ENCODE data around the gene VPS13D. TPM values are rescaled to one million over a fixed set of nuclear protein-coding genes. Genes with fewer than 3 reads are reported as not detected.

Gene VPS13D
- total RNA-seq, 6 experiments from 2014 or later: 18.8 to 29.5 (median 21.5) TPM

GRCh38 chr1:12436817-12437599 lies 207.2 kb downstream of the VPS13D start:
- peak overlapping the region; percentile 27; the same call in 1 of the 2 replicates for H3K4me3 Mint-ChIP-seq
- H3K27me3 Mint-ChIP-seq (ENCODE audit: insufficient read depth): no peaks in the 10 kb centered on the region; the same call in 1 of the 2 replicates
- peak overlapping the region; percentile 80 for H3K27ac Mint-ChIP-seq
- H3K9me3 Mint-ChIP-seq: no peaks in the 10 kb centered on the region
- DNase-seq: peak; percentile 84
- TF ChIP-seq CTCF (IDR thresholded peaks at IDR 0.05): no peak
- H3K4me1 Mint-ChIP-seq (ENCODE audit: low read depth): peaks cover 67% of the 10 kb centered on the region
- H3K36me3 Mint-ChIP-seq (ENCODE audit: low read depth): peaks cover 23% of the 10 kb centered on the region

- Mint-ChIP-seq H3K4me1 (ENCODE audit: low read depth) (peaks cover 67% of the 10 kb centered on the region), H3K27me3 (ENCODE audit: insufficient read depth) (no peaks in the 10 kb centered on the region; the same call in 1 of the 2 replicates)
These were observed 207.8 kb downstream of the VPS13D start for GRCh38 chr1:12437629-12438028.

GRCh38 chr1:12438349-12438924 lies 208.6 kb downstream of the VPS13D start:
- DNase-seq: no peak
- Mint-ChIP-seq H3K4me3 (no peak overlapping the region), H3K27me3 (ENCODE audit: insufficient read depth) (no peaks in the 10 kb centered on the region; the same call in 1 of the 2 replicates), H3K9me3 (no peaks in the 10 kb centered on the region), H3K4me1 (ENCODE audit: low read depth) (peaks cover 61% of the 10 kb centered on the region), H3K36me3 (ENCODE audit: low read depth) (peaks cover 33% of the 10 kb centered on the region), H3K27ac (no peak overlapping the region)
- TF ChIP-seq CTCF (IDR thresholded peaks at IDR 0.05): no peak

More at GRCh38 chr1:12437629-12438028, 207.8 kb downstream of the VPS13D start:
- no peak for DNase-seq
- no peak for TF ChIP-seq CTCF (IDR thresholded peaks at IDR 0.05)
- H3K9me3 Mint-ChIP-seq: no peaks in the 10 kb centered on the region
- no peak overlapping the region for H3K4me3 Mint-ChIP-seq
- no peak overlapping the region for H3K27ac Mint-ChIP-seq
- peaks cover 25% of the 10 kb centered on the region for H3K36me3 Mint-ChIP-seq (ENCODE audit: low read depth)

DNA sequence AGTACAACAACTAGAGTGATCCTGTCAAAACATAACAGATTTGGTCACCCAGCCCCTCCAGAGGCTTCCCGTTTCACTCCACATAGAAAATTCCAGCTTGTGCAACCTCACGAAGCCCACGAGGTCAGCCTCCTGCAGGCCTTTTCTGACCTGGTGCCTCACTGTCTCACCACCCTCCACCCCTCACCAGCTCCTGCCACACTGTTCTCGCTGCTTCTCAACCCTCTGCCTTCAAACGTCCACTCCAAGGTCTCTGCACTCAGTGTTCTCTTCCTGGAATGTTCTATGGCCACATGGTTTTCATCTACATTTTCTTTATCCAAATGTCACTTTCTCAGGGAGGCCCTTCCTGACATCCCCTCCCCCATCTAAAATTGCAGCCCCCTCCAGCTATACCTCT lies 209.2 kb downstream of the VPS13D start:
- no peak for DNase-seq
- H3K4me3 Mint-ChIP-seq: no peak overlapping the region
- peaks cover 54% of the 10 kb centered on the region for H3K4me1 Mint-ChIP-seq (ENCODE audit: low read depth)
- H3K9me3 Mint-ChIP-seq: no peaks in the 10 kb centered on the region
- TF ChIP-seq CTCF (IDR thresholded peaks at IDR 0.05): no peak
- no peak overlapping the region; the same call in 1 of the 2 replicates for H3K27ac Mint-ChIP-seq
- peaks cover 38% of the 10 kb centered on the region for H3K36me3 Mint-ChIP-seq (ENCODE audit: low read depth)
- no peaks in the 10 kb centered on the region; the same call in 1 of the 2 replicates for H3K27me3 Mint-ChIP-seq (ENCODE audit: insufficient read depth)

- Mint-ChIP-seq H3K27ac (no peak overlapping the region), H3K27me3 (ENCODE audit: insufficient read depth) (no peaks in the 10 kb centered on the region), H3K36me3 (ENCODE audit: low read depth) (peaks cover 44% of the 10 kb centered on the region), H3K9me3 (no peaks in the 10 kb centered on the region), H3K4me3 (no peak overlapping the region), H3K4me1 (ENCODE audit: low read depth) (peaks cover 38% of the 10 kb centered on the region)
- no peak for DNase-seq
- TF ChIP-seq CTCF (IDR thresholded peaks at IDR 0.05): no peak
These were observed 211.7 kb downstream of the VPS13D start for GRCh38 chr1:12441414-12442105.
